Umbilical cord (tissue), 2 donors: Measurements from ENCODE around the gene ICAM4. TPM values are rescaled to one million over a fixed set of nuclear protein-coding genes. Genes with fewer than 3 reads are reported as not detected.

ENCODE experiments used
- DNase-seq: peaks from one replicate; pipeline ENCODE4 v3.0.0-alpha.2; 2015; ENCODE audit warnings: low spot score
- total RNA-seq: library from RNA; depleted of rRNA; stranded (reverse); fragments of >200 nt; gene quantifications from one replicate; pipeline ENCODE4 v1.2.3, GENCODE V29; 2014; ENCODE audit warnings: low replicate concordance; ENCODE audit not compliant: insufficient read depth

ICAM4 gene
- total RNA-seq, 1 donor from 2014 or later = 4.1 TPM

- no peak for DNase-seq
Measured at GRCh38 chr19:10290876-10291553, 4.3 kb downstream of the ICAM4 start.

GRCh38 chr19:10291554-10292205 is 4.9 kb downstream of the ICAM4 start:
- DNase-seq = no peak

GRCh38 chr19:10292206-10292788 is 5.5 kb downstream of the ICAM4 start:
- no peak for DNase-seq

GRCh38 chr19:10292789-10293636 is 6.3 kb downstream of the ICAM4 start:
- DNase-seq = no peak

GRCh38 chr19:10293637-10294367 is 7.0 kb downstream of the ICAM4 start:
- no peak for DNase-seq

- no peak for DNase-seq
Measured at GRCh38 chr19:10294368-10294697, 7.6 kb downstream of the ICAM4 start.

GRCh38 chr19:10295305-10295846 is 8.6 kb downstream of the ICAM4 start:
- DNase-seq = no peak

- DNase-seq = no peak
Measured at GRCh38 chr19:10295847-10296591, 9.3 kb downstream of the ICAM4 start.

GRCh38 chr19:10299545-10300458 is 13.0 kb downstream of the ICAM4 start:
- DNase-seq = no peak

GRCh38 chr19:10305139-10305806 is 18.5 kb downstream of the ICAM4 start:
- no peak for DNase-seq

- no peak for DNase-seq
Measured at GRCh38 chr19:10306327-10306726, 19.6 kb downstream of the ICAM4 start.

GRCh38 chr19:10309423-10309822 is 22.7 kb downstream of the ICAM4 start, which contains the start of gene ZGLP1:
ZGLP1 (minus strand) TSS chr19:10309815.
- no peak for DNase-seq

- peak; percentile 86 for DNase-seq
Measured at GRCh38 chr19:10315335-10316214, 28.8 kb downstream of the ICAM4 start, which contains the start of gene FDX2. FDX2 (minus strand) TSS chr19:10316015; CDS start chr19:10315996, 19 bp downstream.

GRCh38 chr19:10316229-10317044 is 29.7 kb downstream of the ICAM4 start:
- DNase-seq = no peak

- DNase-seq = no peak
Measured at GRCh38 chr19:10317045-10317856, 30.5 kb downstream of the ICAM4 start.
